Spleen (tissue), 7 donors: ENCODE results near the gene FTO.

Source experiments
- POLR2A ChIP-seq, 3 donors: fragments of 450-650 bp; IDR thresholded peaks; one replicate each; pipeline ENCODE4 v1.5.1; 2017; ENCODE audit warnings: antibody characterized with exemption in 3 of 3, mild to moderate bottlenecking in 1 of 3
- POLR2AphosphoS5 ChIP-seq, 3 donors: sonication (generic); formaldehyde crosslinking; IDR thresholded peaks; one replicate each; pipeline ENCODE4 v1.5.1; 2017; ENCODE audit warnings: antibody characterized with exemption in 3 of 3
- TF ChIP-seq, protein P1 (sequence below), 11 experiments: fragments of 200-600 bp in 7 of 11; fragments of 450-650 bp in 4 of 11; sonication (generic) in 4 of 11; IDR thresholded peaks in 8 of 11; conservative IDR thresholded peaks in 3 of 11; 1 replicate in 7 of 11; 2 replicates in 4 of 11; pipeline versions ENCODE4 v1.4.0 to v1.8.0; 2016 to 2021; ENCODE audit warnings: antibody characterized with exemption in 11 of 11, inconsistent platforms in 4 of 11, mild to moderate bottlenecking in 1 of 11
- donor health status: DM: no; HTN: no; CAD: no; lungs with moderate emphysema.
- donor health status: DM: no; HTN: no; CAD: no.
- donor health status: DM: no; HTN: no; CAD: no.

- TF ChIP-seq, protein P1, sequence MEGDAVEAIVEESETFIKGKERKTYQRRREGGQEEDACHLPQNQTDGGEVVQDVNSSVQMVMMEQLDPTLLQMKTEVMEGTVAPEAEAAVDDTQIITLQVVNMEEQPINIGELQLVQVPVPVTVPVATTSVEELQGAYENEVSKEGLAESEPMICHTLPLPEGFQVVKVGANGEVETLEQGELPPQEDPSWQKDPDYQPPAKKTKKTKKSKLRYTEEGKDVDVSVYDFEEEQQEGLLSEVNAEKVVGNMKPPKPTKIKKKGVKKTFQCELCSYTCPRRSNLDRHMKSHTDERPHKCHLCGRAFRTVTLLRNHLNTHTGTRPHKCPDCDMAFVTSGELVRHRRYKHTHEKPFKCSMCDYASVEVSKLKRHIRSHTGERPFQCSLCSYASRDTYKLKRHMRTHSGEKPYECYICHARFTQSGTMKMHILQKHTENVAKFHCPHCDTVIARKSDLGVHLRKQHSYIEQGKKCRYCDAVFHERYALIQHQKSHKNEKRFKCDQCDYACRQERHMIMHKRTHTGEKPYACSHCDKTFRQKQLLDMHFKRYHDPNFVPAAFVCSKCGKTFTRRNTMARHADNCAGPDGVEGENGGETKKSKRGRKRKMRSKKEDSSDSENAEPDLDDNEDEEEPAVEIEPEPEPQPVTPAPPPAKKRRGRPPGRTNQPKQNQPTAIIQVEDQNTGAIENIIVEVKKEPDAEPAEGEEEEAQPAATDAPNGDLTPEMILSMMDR (IDR thresholded peaks at IDR 0.05 in 8 of 11, conservative IDR thresholded peaks at IDR 0.05 in 3 of 11), result no peak
- TF ChIP-seq POLR2A (IDR thresholded peaks at IDR 0.05) (no peak), POLR2AphosphoS5 (IDR thresholded peaks at IDR 0.05) (no peak)
Measured at GRCh38 chr16:53734908-53735307, 31.0 kb downstream of the FTO start.
